Adipose tissue (tissue), 3 donors: ENCODE measurements around the gene TMUB1. TPM values are rescaled to one million over a fixed set of nuclear protein-coding genes. Genes with fewer than 3 reads are reported as not detected.

ENCODE experiments used
- H3K27ac ChIP-seq: one replicate; pipeline ENCODE4 v1.5.1; 2013; ENCODE audit warnings: low read depth, low read length
- WGBS, 3 donors: extraction: QIAGEN DNeasy Blood & Tissue Kit; methylation state at CpG; one replicate each; pipeline ENCODE4 v1.1.7; 2013; 5-methylcytosine and 5-hydroxymethylcytosine counted together
- polyA plus RNA-seq, 3 donors: library from polyadenylated mRNA; stranded (reverse); fragments of 200-250 nt; gene quantifications; one replicate each; pipeline ENCODE4 v1.2.3, GENCODE V29; 2013
- donor health status: healthy with polysubstance abuse.
- donor health status: Bipolar disorder and iron deficiency.
- donor health status: healthy.

TMUB1 gene
- polyA plus RNA-seq, 3 donors: 33.3 to 56.8 (median 44.0) TPM

DNA sequence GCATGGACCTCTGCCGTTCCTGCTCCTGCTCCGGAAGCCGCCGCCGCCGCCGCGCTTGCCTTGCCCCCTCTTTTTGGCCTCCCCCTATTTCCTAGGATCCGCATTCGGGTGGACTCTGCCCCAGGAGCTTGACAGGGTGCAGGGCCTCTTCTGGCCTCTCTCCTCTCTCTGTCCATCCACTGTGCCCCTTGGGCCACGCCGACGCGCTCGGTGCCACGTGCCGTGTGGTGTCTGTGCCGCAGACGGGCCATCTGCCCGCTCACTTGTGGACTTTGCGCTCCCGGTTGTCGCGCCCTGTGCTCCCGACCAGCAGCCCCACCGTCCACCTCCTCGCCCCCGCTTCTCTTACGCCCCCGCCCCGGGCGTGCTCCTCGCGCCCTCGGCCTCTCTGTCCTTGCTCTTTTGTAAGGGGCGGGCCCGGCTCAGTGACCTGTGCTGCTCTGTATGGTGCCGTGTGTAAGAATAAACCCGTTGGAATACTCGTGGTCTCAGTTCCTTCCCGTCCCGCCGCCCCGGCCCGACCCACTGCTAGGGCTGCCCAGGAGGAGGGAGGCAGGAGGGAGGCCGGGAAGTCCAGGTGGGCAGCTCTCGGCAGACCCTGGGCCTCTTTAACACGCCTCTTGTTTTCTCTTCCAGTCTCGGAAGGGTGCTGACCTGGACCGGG is 40.0 kb upstream of the TMUB1 start:
- H3K27ac ChIP-seq: no peak overlapping the region
- 89 to 91% (median 90%) methylated on average over 50 of the region's 50 CpGs for WGBS, 3 donors

DNA sequence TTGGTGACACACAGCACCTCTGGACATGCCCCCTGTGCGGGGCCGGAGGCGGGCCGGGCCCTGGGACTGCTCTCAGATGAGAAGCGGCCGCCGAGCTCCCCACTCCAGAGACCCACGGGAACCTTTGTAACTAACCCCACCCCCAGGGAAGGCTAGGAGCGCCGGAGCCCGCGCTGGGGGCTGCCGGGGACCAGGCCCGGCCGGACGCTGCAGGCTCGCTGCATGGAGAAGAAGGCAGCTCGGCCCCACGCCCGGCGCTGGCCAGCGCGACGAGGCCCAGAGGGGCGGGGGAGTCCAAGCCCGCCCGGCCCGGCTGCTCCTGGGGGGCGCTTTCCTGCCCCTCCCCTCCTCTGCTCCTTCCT is 39.5 kb upstream of the TMUB1 start:
- H3K27ac ChIP-seq: no peak overlapping the region
- WGBS, 3 donors: 90 to 92% (median 90%) methylated on average over 26 to 29 of the region's 29 CpGs

DNA sequence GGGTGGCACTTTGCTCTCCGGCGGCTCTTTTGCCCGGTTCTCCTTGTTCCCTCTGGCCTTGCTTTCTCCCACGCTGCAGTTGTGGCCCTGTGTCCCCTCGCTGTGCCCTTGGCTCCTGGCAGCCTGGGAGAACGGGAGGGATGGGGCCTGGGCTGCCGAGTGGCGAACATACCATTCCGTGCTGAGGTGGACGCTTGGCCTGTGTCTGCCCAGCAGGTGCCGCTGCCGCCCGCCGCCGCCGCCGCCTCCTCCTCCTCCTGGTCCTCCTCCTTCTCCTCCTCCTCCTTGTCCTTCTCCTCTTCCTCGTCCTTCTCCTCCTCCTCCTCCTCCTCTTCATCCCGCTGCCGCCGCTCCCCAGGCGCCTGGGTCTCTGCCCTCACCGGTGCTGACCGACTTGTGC is 39.0 kb upstream of the TMUB1 start:
- 81 to 90% (median 85%) methylated on average over 14 to 24 of the region's 24 CpGs for WGBS, 3 donors

DNA sequence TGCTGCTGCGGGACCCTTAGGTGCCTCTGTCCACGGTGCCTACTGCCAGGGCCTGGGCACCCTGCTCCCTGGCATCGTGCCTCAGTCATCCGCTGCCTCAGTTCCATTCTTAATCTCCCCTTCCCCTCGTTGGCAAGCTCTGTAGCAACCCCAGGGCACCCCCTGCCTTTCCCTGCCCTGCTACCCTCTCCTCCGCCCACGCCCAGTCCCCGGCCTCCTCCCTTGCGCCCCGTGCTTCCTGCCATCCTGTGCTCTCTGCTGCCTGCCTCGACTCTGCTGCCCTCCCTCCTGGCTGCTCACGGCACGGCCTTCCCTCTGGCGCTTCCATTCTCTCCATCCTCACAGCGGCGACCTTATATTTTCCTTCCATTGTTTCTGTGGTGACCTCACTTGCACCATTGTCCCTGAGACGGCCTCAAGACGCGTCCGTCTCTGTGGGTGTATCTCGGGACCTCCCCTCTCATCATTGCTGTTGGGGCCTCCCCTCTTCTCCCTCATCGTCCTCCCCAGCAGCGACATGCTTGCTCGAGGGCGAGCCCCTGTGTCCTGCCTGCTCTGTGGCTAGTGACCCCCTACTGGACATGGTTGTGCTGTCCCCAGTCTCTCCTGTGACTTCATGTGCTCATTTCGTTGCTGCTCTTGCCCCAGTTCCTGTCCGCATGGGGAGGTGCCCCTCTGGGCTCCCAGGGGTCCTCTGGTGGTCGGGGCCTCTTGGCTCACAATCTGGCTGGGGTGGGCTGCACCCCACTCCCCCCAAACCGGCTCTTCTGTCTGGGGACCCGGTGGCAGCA is 38.3 kb upstream of the TMUB1 start:
- 85 to 88% (median 87%) methylated on average over 30 of the region's 30 CpGs for WGBS, 3 donors
- H3K27ac ChIP-seq: no peak overlapping the region

More for the DNA sequence above, 39.0 kb upstream of the TMUB1 start:
- no peak overlapping the region for H3K27ac ChIP-seq

DNA sequence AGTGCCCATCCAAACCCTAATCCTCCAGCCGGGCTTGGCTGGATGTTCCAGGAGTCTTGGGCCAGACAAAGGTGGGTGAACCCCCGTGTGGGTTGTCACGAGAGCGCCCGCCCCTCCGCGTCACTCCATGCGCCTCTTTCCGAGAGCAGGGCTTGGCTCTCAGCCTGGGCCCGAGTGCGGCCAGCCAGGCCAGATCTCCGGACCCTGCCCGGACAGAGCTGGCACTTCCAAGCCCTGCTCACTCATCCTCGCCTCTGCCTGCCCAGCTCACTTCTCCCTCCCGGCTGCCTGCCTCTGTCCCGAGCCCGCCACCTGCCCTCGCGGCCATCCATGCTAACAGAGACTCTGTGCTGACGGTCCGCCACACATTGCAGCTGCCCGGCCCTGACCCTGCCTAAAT is 37.6 kb upstream of the TMUB1 start:
- WGBS, 3 donors: 91 to 95% (median 93%) methylated on average over 22 of the region's 22 CpGs
- H3K27ac ChIP-seq: no peak overlapping the region

DNA sequence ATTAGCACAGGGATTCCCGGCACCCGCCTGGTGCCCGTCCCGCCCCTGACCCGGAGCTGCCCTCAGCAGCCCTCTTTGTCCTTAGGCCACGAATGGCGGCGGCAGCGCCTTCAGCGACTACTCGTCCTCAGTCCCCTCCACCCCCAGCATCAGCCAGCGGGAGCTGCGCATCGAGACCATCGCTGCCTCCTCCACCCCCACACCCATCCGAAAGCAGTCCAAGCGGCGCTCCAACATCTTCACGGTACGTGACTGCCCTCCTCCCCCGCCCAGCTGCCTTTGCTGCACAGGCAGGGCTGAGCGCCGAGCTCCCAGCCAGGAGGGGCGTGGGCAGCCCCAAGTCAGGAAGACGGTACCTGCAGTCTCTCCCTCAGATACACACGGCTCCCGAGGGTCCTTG is 36.6 kb upstream of the TMUB1 start:
- 87 to 97% (median 92%) methylated on average over 21 to 27 of the region's 27 CpGs for WGBS, 3 donors

DNA sequence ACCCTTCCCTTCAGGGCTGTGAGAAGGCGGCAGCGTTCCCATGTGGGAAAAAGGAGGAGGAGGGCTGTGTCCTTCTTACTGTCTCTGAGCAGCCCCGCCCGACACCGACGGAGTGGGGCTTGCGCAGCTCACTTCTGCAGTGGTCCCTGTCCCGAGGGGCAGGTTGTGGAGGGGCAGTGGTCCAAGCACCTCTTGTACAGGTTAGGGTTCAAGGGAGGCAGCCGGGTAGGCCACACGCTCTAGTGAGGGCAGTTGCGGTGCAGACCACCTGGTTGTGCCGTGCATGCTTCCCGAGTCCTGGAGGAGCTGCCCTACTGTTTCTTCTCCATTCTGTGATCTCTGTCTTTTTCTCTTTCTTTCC is 35.7 kb upstream of the TMUB1 start:
- H3K27ac ChIP-seq: no peak overlapping the region
- WGBS, 3 donors: 92 to 95% (median 94%) methylated on average over 13 of the region's 13 CpGs

More for the DNA sequence above, 36.6 kb upstream of the TMUB1 start:
- no peak overlapping the region for H3K27ac ChIP-seq

DNA sequence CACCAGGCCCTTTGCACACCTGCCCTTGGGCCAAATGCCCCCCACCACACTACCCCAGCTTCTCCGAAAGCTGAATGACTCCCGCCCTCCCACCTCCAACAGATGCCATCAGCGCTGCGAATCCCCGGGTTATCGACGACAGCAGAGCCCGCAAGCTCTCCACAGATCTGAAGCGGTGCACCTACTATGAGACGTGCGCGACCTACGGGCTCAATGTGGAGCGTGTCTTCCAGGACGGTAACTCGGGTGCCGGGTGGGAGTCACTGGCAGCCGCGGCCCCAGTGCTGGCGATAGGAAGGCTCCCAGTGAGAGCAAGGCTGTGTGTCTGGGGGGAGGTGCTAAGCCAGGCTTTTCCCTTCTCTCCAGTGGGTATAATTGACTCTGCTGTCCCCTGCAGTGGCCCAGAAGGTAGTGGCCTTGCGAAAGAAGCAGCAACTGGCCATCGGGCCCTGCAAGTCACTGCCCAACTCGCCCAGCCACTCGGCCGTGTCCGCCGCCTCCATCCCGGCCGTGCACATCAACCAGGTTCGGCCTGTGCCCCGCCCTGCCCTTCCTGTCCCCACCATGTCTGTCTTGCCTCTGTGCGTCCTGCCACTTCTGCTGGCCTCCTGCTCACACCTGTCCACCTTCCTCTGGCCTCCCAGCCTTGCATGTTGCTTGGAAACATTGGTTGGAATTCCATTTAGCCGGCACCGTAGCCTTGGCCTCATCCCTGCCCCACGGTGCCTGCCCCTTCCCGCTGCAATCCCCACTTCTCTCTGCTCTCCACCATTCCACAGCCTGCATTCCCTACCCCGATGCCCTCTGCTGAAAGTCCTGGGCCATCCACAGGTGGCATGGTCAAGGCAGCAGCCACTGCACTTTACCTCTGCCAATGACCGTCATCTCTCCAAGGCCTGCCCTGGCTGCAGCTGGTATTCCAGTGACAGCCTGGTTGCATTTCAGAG is 35.1 kb upstream of the TMUB1 start:
- no peak overlapping the region for H3K27ac ChIP-seq
- 92 to 96% (median 94%) methylated on average over 38 of the region's 38 CpGs for WGBS, 3 donors

DNA sequence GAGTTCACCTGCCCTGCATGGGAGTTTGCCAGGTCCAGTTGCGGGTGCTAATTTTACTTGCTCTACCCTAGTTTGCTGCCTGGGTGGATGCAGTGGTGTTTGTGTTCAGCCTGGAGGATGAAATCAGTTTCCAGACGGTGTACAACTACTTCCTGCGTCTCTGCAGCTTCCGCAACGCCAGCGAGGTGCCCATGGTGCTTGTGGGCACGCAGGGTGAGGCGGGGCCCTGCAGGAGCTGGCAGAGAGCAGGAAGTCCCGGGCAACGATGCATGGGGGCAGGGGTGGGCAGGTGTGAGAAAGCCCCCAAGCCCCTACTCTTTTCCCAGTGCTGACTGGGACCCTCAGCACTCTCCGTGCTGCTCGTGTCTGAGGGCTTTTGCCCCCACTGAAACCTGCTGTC is 34.3 kb upstream of the TMUB1 start:
- H3K27ac ChIP-seq: no peak overlapping the region
- WGBS, 3 donors: 77 to 93% (median 85%) methylated on average over 12 of the region's 12 CpGs

DNA sequence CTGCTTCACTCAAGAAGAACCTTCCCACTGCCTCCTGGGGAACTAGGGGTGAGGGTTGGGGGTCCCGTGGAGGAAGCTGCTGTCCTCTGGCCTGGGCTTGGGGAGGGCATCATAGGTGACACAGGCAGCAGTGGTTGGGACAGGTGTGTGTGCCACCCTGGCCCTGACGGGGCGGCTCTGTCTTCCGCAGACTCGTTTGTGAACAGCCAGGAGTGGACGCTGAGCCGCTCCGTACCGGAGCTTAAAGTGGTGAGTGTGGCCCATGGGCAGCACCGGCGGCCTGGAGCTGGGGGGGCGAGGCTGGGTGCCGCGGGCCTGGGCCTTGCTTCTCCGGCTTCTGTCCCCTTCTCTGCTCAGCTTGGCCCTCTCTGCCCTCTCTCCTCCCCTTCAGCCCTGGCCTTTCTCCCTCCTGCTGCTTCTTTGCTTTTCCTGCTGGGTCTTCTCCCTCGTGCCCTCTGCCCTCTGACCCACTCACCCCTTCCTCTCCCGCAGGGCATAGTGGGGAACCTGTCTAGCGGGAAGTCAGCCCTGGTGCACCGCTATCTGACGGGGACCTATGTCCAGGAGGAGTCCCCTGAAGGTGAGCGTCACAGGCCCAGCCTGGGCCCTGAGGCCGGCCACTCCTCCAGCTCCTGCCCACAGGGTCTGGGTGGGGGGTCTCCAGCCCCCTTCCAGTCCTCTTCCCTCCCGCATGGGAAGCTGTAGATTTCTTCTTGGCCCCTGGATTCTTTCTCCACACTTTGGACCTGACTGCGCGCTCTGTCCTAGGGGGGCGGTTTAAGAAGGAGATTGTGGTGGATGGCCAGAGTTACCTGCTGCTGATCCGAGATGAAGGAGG is 33.5 kb upstream of the TMUB1 start:
- 92 to 93% (median 93%) methylated on average over 23 to 27 of the region's 27 CpGs for WGBS, 3 donors
- no peak overlapping the region for H3K27ac ChIP-seq

DNA sequence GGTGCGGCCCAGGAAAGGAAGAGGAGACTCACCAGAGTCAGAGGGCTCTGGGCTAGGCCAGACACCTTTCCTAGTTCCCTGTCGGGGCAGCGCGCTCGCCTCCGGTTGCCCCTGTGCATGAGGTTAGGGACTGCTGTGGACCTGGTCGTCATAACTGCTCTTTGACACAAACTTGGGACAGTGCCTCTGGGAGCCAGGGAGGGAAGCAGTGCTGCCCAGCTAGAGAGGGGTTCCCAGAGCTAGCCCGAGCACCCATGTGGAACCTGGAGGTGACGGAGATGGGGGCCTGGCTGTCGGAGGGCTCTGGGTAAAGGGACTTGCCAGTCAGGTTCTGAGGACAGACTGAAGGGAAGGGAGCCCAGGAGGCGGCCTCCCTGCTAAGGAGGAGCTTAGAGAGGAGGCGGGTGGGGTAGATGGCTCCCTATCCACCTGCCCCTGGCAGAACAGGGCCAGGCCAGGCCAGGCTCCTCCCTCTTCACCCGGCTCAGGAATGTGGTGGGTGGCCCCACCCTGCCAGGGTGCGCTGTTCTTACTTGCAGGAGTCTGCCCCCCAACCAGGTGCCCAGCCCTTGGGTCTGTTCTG is 32.6 kb upstream of the TMUB1 start:
- 67 to 86% (median 80%) methylated on average over 14 of the region's 14 CpGs for WGBS, 3 donors
- no peak overlapping the region for H3K27ac ChIP-seq

DNA sequence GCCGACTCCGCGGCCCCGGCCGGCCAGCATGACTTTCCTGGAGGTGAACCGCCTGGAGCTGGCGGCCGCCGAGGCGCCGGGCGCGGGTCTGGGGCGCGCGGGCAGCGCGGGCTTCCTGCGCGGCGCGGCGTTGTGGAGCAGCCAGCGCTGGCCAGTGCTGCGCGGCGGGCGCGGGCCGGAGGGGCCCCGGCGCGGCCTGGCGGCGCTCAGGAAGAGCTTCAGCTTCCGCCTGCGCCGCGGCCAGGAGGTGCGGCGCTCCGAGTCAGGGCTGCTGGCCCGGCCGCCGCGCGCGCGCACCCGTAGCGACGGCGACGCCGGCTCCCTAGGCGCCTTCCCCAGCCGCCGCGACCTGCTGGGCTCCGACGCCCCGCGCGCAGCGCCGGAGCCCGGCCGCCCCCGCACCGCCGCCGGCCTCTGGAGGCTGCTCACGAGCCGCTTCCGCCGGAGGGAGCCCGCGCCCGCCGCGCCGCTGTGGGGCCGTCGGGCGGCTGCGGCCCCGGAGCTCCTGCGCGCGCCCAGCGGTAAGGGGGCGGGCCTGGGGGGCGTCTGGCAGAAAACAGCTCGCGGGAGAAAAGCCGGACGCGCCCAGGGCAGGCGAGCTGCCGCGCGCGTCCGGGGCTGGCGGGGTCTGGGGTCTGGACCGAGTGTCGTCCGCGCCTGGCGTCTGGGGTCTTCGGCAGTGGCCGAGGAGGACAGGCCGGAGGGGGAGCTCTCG is 32.0 kb upstream of the TMUB1 start:
- no peak overlapping the region for H3K27ac ChIP-seq
- WGBS, 3 donors: 10 to 21% (median 14%) methylated on average over 76 to 114 of the region's 114 CpGs

DNA sequence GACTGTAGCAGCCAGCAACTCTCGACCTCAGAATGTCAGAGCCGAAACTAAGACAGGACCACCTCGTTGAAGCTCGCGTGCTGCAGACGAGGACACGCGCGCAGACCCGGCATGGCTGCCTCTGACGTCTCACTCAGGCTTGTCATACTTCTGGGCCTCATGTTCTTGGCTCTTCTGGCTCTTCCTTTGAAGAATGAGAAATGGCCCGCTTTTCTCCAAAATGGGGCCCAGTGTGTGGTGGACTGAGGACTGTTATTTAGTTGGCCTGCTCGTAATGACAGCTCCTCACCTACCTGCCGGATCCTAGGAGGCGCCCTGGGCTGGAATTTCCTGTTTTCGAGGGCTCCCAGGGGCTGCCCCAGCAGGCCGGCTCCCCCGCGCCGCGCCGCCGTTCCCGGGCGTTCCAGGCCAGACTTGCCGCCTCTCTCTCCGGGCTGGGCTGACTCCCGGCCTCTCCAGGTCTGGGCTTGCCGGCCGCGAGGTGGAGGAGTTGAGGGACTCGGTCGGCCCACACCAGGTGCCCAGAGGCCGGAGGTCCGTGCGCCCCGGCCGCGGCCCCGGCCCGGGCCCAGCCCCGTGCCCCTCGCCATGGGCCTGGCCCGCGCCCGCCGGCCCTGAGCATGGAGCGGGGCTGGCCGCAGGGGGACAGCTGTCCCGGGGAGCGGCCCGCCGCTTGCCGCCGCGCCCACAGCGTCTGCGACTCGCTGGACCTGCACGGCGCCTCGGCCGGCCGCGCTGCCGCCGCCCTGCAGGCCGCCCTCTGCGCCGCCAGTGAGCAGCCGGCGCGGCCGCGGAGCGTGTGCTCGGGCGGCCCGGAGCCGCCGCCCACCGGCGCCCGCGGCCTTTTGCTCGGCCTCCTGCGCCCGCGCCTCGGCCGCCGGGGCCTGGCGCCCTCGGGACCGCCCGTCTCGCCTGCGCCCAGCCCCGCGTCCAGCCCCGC is 31.1 kb upstream of the TMUB1 start:
- H3K27ac ChIP-seq: no peak overlapping the region
- 28 to 41% (median 30%) methylated on average over 74 to 101 of the region's 101 CpGs for WGBS, 3 donors

DNA sequence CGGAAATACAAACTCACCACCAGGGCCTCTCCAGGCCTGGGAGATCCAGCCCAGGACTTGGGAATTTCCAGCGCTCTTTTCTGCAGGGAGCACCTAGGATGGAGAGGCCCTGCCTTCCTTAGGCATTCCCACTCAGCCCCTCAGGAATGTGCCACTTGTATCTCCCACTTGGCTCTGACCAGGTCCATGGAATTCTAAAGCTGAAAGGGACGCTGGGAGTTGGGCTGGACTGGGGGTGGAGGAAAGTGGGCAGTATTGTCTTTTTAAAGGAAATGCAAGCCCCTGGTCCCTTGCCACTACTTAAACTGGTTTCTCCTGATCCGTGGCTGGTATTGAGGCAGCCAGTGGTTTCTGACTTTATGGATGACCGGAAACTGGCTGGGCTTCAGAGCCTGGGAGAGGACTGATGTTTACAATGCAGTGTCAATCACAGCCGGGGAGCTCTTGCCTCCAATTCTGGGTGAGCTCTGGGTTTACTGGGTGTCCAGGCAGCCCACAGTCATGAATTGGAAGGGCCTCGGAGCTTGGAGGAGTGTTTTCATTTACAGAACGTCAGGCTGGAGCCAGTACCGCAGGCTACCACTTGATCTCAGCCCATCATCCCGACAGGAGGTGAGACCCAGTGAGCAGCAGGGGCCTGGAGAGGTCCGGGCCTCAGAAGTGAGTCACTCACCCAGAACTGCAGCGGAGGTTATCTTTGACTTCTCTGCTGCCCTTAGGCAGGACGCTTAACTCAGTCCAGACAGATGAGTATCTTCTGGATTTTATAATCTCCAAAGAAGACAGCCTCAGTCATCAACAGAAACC is 30.3 kb upstream of the TMUB1 start:
- no peak overlapping the region for H3K27ac ChIP-seq
- WGBS, 3 donors: 54 to 80% (median 79%) methylated on average over 13 of the region's 13 CpGs

DNA sequence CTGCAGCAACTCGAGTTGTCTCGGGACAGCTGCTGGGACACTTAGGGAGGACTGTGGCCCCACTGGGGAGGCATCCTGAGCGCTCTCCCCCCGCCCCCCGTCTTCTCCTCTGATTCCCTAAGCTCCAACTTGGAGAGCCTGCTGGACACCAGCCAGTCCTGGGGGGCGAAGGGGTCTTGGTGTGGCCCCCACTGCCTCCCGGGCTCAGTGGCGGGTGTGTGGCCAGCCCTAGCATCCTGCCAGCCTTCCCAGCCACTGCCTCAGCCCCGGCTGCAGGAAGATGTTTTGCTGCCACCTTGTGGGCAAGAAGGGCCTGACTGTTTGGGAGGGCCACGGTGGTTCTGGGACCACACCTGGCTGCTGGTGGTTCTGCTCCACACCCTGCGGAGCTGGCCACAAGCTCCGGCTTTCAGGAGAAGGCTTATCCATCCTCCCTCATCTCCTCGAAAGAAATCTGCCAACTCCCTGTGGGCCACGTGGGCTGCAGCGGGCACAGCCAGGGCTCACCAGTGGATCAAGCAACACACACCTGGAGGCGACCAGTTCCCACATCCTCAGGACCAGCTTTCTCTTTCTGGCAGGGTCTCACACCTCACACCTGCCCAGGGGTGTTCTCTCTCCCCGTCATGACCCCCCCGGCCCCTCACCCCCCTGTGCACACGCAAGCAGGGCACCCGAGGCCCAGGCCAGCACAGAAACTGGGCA is 27.8 kb upstream of the TMUB1 start:
- WGBS, 3 donors: 18 to 43% (median 38%) methylated on average over 20 of the region's 20 CpGs
- H3K27ac ChIP-seq: no peak overlapping the region
